ENCODE data around the gene ARHGEF12. TPM values are rescaled to one million over a fixed set of nuclear protein-coding genes. Genes with fewer than 3 reads are reported as not detected.

ARHGEF12 gene
- total RNA-seq, 3 donors from 2014 or later: 88.2 to 119 (median 114) TPM

DNA sequence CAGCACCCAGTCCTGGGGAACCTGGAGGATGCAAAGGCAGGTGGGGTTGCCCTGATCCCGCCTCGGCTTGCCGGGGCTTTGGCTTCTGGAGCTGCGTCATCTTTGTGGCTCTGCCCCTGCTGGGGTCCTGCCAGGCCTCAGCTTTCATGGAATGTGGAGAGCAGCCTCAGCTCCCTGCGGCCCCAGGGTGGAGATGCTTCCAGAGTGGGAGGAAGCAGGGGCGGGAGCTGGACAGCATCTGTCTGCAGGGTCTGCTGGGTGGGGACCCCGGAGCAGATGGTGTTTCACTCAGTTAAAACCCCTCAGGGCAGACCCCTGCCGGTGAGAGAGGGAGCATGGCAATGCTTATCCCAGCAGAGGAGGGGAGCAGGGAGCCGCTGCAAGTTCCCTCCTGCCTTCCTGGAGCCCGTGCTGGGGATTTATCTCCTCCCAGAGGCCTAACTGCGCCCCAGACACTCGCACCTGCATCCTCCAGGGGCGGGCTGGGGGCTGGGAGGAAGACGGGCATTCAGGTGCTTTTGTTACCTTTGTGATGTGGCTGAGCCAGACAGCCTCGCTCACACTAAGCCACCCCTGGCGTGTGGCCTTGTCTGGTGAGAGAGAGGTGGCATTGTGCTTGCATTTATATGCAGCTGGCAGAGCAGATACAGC lies 191.0 kb downstream of the ARHGEF12 start:
- ATAC-seq: no peak
- TF ChIP-seq, protein P1, sequence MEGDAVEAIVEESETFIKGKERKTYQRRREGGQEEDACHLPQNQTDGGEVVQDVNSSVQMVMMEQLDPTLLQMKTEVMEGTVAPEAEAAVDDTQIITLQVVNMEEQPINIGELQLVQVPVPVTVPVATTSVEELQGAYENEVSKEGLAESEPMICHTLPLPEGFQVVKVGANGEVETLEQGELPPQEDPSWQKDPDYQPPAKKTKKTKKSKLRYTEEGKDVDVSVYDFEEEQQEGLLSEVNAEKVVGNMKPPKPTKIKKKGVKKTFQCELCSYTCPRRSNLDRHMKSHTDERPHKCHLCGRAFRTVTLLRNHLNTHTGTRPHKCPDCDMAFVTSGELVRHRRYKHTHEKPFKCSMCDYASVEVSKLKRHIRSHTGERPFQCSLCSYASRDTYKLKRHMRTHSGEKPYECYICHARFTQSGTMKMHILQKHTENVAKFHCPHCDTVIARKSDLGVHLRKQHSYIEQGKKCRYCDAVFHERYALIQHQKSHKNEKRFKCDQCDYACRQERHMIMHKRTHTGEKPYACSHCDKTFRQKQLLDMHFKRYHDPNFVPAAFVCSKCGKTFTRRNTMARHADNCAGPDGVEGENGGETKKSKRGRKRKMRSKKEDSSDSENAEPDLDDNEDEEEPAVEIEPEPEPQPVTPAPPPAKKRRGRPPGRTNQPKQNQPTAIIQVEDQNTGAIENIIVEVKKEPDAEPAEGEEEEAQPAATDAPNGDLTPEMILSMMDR (IDR thresholded peaks at IDR 0.05): no peak

DNA sequence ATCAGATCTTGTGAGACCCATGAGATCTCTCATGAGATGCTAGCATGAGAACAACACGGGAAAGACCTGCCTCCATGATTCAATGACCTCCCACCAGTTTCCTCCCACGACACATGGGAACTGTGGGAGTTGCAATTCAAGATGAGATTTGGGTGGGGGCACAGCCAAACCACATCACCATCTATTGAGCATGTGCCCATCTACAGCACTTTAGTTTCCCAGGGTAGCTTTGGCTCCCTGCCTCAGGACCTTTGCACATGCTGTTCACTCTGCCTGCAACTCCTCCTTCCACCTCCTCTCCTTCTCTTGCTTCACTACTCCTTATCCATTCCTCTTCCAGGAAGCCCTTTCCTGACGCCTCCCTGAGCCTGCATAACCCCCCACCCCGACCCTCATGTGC lies 192.5 kb downstream of the ARHGEF12 start:
- Histone ChIP-seq H3K9me3 (no peaks in the 10 kb centered on the region), H3K4me3 (no peak overlapping the region), H3K4me1 (ENCODE audit: low read depth) (peaks cover 14% of the 10 kb centered on the region), H3K36me3 (ENCODE audit: low read depth) (no peaks in the 10 kb centered on the region)
- TF ChIP-seq, protein P1 (IDR thresholded peaks at IDR 0.05): no peak
- DNase-seq (no peak), ATAC-seq (no peak)
- intact Hi-C loops (cut with DNase I, micrococcal nuclease): no loop called here

More for the DNA sequence above, 191.0 kb downstream of the ARHGEF12 start:
- no peak for DNase-seq
- no peaks in the 10 kb centered on the region for H3K9me3 ChIP-seq
- intact Hi-C loops (cut with DNase I, micrococcal nuclease): no loop called here
- no peak overlapping the region for H3K4me3 ChIP-seq
- H3K36me3 ChIP-seq (ENCODE audit: low read depth): no peaks in the 10 kb centered on the region
- peaks cover 14% of the 10 kb centered on the region for H3K4me1 ChIP-seq (ENCODE audit: low read depth)

DNA sequence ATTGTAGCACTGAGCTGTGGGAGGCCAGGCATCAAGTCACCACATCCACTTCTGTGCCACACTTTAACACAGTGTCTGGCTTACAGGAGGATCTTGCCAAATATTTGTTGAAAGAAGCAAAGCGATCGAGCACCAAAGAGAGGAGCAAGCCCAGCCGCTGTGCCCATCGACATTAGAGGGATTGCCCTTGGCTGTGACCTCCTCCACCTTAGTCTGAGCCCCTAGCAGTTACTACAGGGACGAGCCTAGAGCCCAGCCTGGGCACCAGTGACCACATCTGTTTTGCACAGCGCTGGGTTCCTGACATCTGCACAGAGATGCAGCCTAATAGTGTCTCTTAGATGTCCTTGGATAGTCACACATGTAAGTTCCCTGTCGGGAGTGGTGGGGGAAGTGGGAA lies 193.0 kb downstream of the ARHGEF12 start:
- H3K36me3 ChIP-seq (ENCODE audit: low read depth): no peaks in the 10 kb centered on the region
- TF ChIP-seq, protein P1 (IDR thresholded peaks at IDR 0.05): no peak
- no peaks in the 10 kb centered on the region for H3K9me3 ChIP-seq
- DNase-seq: no peak
- intact Hi-C loops (cut with DNase I, micrococcal nuclease): no loop called here
- ATAC-seq: no peak
- no peak overlapping the region for H3K4me3 ChIP-seq
- H3K4me1 ChIP-seq (ENCODE audit: low read depth): peaks cover 14% of the 10 kb centered on the region

DNA sequence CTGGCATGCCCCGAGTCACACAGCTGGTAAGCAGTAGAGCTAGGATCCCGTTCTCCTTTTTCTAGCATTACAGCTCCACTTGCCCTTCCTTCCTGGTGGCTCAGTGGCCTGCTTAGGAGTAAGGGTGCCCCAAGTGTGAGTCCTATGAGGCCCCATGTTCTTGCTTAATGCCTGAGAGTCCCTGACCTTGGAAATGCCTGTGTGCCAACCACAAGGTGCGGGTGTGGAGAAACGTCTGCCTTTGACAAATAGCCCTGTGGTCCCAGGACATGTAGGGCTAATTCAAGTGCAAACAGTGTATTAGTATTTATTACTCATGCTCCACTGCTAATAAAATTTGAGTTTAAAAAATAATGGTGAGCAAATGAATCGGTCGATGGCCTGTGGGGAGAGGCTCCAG lies 193.7 kb downstream of the ARHGEF12 start:
- intact Hi-C loops (cut with DNase I, micrococcal nuclease): no loop called here
- no peaks in the 10 kb centered on the region for H3K36me3 ChIP-seq (ENCODE audit: low read depth)
- no peak overlapping the region for H3K4me3 ChIP-seq
- ATAC-seq: no peak
- TF ChIP-seq, protein P1 (IDR thresholded peaks at IDR 0.05): no peak
- peaks cover 14% of the 10 kb centered on the region for H3K4me1 ChIP-seq (ENCODE audit: low read depth)
- no peaks in the 10 kb centered on the region for H3K9me3 ChIP-seq
- no peak for DNase-seq

DNA sequence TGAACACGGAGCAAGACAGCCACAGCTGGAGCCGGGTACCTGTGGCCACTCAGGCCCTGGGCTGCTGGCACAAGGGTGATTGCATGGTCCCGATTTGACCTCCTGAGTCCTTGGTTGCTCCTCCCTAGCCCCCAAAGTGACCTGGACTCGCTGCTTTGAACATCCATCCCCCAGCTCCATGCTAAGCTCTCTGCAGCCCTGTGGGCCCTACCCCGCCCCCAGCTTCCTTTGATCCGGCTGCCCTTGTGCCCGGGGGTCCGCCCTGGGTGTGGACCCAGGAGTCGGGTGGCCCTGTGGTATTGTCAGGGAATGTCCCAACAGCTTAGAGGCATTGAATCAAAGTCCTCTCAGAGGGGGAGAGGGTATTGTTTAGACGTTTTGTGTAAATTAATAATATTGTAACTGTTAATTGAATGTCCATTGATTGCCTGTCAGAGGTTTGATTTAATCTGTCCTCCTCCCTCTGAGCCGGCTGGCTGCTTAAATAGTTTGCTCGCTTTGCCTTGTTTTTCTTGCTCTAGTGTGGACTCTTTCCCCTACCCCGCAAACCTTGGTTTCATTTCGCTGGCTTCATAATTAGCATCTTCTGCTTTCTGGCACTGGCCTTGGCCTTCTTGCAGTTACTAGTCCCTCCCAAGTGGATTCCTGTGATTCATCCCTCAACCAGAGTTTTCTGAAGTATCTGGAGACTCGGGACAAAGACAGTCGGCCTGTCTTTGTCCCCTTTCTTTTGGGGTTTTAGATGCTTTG lies 196.0 kb downstream of the ARHGEF12 start:
- Histone ChIP-seq H3K9me3 (no peaks in the 10 kb centered on the region), H3K36me3 (ENCODE audit: low read depth) (no peaks in the 10 kb centered on the region), H3K4me1 (ENCODE audit: low read depth) (no peaks in the 10 kb centered on the region), H3K4me3 (no peak overlapping the region)
- ATAC-seq (no peak), DNase-seq (no peak)
- intact Hi-C loops (cut with DNase I, micrococcal nuclease): no loop called here
- TF ChIP-seq, protein P1 (IDR thresholded peaks at IDR 0.05): no peak

Measured in mucosa of descending colon (tissue), 3 donors.